Progenitor cell of endocrine pancreas (in vitro differentiated cells): ENCODE data around the gene ADAMTSL1. TPM values are rescaled to one million over a fixed set of nuclear protein-coding genes. Genes with fewer than 3 reads are reported as not detected.

ENCODE experiments used
- DNase-seq: peaks from one replicate; pipeline ENCODE4 v3.0.0; 2021; ENCODE audit warnings: low spot score; ENCODE audit not compliant: unreplicated experiment
- H3K27ac Mint-ChIP-seq: 2 replicates; pipeline ENCODE4 v1.8.0; 2021; ENCODE audit warnings: mild to moderate bottlenecking, moderate library complexity, mixed read lengths
- H3K27me3 Mint-ChIP-seq: 2 replicates; pipeline ENCODE4 v1.8.0; 2021; ENCODE audit warnings: mixed read lengths
- H3K36me3 Mint-ChIP-seq: 2 replicates; pipeline ENCODE4 v1.8.0; 2022; ENCODE audit warnings: mixed read lengths; ENCODE audit not compliant: insufficient read depth
- H3K4me1 Mint-ChIP-seq: 2 replicates; pipeline ENCODE4 v1.8.0; 2021; ENCODE audit warnings: low read depth, mixed read lengths
- H3K4me3 Mint-ChIP-seq: 2 replicates; pipeline ENCODE4 v1.8.0; 2021; ENCODE audit warnings: low read depth, mild to moderate bottlenecking, moderate library complexity, mixed read lengths
- H3K9me3 Mint-ChIP-seq: 2 replicates; pipeline ENCODE4 v1.8.0; 2021; ENCODE audit warnings: low read depth, mixed read lengths
- total RNA-seq: library from RNA; stranded (reverse); gene quantifications from 2 replicates; pipeline ENCODE4 v1.2.1, GENCODE V29; 2021
- TF ChIP-seq, protein P1 (sequence below): fragments of 200-600 bp; sonication (generic); IDR thresholded peaks from one replicate; pipeline ENCODE4 v1.5.0; 2021; ENCODE audit warnings: antibody characterized with exemption, mild to moderate bottlenecking; ENCODE audit not compliant: unreplicated experiment

Gene ADAMTSL1
- total RNA-seq, 1 donor from 2014 or later, result 2.1 TPM

DNA sequence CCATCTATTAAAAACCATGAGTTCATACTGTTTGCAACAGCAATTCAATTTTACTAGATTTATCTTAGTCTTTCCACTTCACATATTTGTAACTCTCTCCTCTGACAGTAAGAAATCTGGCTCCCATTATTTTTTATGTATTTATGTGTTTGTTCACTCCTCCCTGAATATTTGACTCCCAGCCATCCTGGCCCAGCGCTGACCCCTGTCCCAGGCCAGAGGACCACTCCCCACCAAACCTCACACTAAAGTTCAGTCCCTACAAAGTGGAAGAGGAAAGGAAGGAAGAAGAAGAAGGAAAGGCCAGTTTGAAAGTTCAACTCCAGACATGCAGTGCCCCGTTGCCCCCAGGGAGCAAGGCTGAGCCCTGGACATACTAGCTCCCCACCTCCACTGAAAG lies 271.8 kb downstream of the ADAMTSL1 start:
- H3K27ac Mint-ChIP-seq, result peak overlapping the region; percentile 39
- H3K27me3 Mint-ChIP-seq, result no peaks in the 10 kb centered on the region
- DNase-seq, result no peak
- TF ChIP-seq, protein P1, sequence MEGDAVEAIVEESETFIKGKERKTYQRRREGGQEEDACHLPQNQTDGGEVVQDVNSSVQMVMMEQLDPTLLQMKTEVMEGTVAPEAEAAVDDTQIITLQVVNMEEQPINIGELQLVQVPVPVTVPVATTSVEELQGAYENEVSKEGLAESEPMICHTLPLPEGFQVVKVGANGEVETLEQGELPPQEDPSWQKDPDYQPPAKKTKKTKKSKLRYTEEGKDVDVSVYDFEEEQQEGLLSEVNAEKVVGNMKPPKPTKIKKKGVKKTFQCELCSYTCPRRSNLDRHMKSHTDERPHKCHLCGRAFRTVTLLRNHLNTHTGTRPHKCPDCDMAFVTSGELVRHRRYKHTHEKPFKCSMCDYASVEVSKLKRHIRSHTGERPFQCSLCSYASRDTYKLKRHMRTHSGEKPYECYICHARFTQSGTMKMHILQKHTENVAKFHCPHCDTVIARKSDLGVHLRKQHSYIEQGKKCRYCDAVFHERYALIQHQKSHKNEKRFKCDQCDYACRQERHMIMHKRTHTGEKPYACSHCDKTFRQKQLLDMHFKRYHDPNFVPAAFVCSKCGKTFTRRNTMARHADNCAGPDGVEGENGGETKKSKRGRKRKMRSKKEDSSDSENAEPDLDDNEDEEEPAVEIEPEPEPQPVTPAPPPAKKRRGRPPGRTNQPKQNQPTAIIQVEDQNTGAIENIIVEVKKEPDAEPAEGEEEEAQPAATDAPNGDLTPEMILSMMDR, result no peak
- H3K36me3 Mint-ChIP-seq, result no peaks in the 10 kb centered on the region
- H3K9me3 Mint-ChIP-seq, result no peaks in the 10 kb centered on the region
- no peak overlapping the region for H3K4me3 Mint-ChIP-seq
- peaks cover 22% of the 10 kb centered on the region for H3K4me1 Mint-ChIP-seq

DNA sequence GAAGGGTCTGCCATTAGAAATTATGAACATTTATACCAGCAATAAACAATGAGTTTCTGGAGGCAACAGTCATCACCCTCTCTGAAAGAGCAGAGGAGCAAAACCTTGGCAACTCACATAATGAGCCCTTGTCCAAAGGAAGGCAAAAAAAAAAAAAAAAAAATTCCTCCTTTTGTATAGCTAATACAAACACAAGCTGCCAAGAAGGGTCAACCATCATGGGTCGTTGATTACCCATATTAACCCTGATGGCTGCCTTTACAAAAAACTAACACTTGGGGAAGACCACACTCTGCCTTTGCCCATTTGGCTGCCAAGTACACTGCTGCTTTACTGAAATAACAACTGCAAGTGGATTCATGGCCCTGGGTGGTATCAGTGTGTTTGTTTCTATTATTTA lies 272.7 kb downstream of the ADAMTSL1 start:
- TF ChIP-seq, protein P1, result no peak
- Mint-ChIP-seq H3K36me3 (no peaks in the 10 kb centered on the region), H3K9me3 (no peaks in the 10 kb centered on the region), H3K27ac (no peak overlapping the region), H3K4me1 (peaks cover 22% of the 10 kb centered on the region), H3K4me3 (no peak overlapping the region), H3K27me3 (no peaks in the 10 kb centered on the region)
- DNase-seq, result no peak

DNA sequence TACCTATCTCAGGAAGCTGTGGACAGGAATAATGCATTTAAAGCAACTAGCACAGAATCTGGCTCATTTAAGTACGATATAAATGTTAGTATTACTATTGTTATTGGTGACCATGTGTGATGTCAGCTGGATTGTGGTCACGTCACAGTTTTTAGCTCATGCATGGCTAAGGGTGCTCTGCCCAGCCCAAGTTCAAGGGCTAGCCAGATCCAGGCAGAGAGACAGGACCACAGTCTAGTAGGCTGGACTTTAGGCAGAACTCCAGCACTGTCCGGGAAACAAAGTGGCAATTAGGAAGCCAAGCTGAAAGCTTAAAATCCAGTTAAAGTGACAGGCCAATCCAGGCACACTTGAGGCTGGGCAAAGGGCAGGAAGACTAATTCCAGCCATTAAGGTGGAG lies 273.6 kb downstream of the ADAMTSL1 start:
- DNase-seq, result no peak
- Mint-ChIP-seq H3K9me3 (no peaks in the 10 kb centered on the region), H3K4me3 (no peak overlapping the region), H3K27ac (no peak overlapping the region), H3K27me3 (no peaks in the 10 kb centered on the region), H3K4me1 (peaks cover 22% of the 10 kb centered on the region), H3K36me3 (no peaks in the 10 kb centered on the region)
- TF ChIP-seq, protein P1, result no peak

DNA sequence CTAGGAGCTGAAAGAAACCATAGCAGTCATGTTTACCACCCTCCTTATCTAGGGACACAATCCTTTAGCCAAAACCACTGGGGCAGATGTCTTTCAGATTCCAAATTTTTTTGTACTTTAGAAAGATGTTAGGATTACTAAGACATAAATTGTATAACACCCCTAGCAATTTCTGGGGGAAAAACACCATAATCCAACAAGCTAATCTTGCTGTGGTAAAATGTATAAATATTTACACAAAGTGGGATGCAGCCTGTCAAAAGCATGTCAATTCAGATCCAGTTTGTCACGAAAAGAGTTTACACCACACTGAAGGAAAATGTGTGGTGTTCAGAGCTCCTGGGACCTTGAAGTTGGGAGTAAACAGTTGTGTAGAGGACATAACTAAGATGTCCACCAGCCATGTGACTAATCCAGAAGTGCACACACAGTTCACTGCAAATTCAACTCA lies 274.3 kb downstream of the ADAMTSL1 start:
- Mint-ChIP-seq H3K27me3 (no peaks in the 10 kb centered on the region), H3K4me1 (peaks cover 22% of the 10 kb centered on the region), H3K4me3 (no peak overlapping the region), H3K27ac (no peak overlapping the region), H3K36me3 (no peaks in the 10 kb centered on the region), H3K9me3 (no peaks in the 10 kb centered on the region)
- TF ChIP-seq, protein P1, result no peak
- no peak for DNase-seq

DNA sequence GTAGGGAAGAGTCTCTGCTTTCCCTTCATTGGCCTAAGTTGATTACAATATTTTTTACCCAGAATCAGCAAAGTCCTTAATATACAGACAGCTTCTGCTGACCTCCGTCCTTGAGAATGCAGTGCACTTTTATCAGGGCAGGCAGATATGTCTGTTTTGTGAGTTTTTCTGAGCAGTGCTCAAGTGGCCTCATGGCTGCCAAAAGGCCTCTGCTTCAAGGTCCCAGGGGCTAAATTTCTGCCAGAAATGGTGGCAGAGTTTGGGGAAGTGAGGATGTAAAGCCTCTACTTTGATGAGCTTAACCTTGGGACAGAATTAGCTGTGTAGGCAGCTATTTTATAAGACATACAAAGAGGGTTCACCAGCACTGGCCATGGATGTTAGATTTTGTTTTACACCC lies 275.8 kb downstream of the ADAMTSL1 start:
- H3K4me3 Mint-ChIP-seq, result no peak overlapping the region
- H3K4me1 Mint-ChIP-seq, result peaks cover 20% of the 10 kb centered on the region
- no peaks in the 10 kb centered on the region for H3K27me3 Mint-ChIP-seq
- H3K36me3 Mint-ChIP-seq, result no peaks in the 10 kb centered on the region
- no peak for DNase-seq
- no peaks in the 10 kb centered on the region for H3K9me3 Mint-ChIP-seq
- TF ChIP-seq, protein P1, result no peak
- no peak overlapping the region for H3K27ac Mint-ChIP-seq
